Panc1 (cell line): ENCODE measurements around the gene MRPL55. TPM values are rescaled to one million over a fixed set of nuclear protein-coding genes. Genes with fewer than 3 reads are reported as not detected.

Source experiments
- ATAC-seq: fragments of 200-7000 bp; cut with Tn5 transposase; 2 replicates; pipeline ENCODE4 v1.9.1; 2020; ENCODE audit warnings: mild to moderate bottlenecking, moderate library complexity
- BruUV-seq: library from RNA; stranded (reverse); fragments of 400-500 nt; replicated peaks from 2 replicates; lab custom pipeline; 2021; lab: Mats Ljungman, UMichigan
- CTCF ChIA-PET: fragments of 300-600 bp; sonication (Branson Sonifier 250); formaldehyde crosslinking; loops from one replicate; lab custom pipeline; 2022; ENCODE audit warnings: antibody characterized with exemption; lab: Charles Lee
- POLR2A ChIA-PET: fragments of 300-600 bp; sonication (Branson Sonifier 250); formaldehyde crosslinking; loops from one replicate; lab custom pipeline; 2022; ENCODE audit warnings: antibody characterized with exemption; lab: Charles Lee
- DNase-seq: peaks from one replicate; pipeline ENCODE4 v3.0.0-alpha.2; 2010; ENCODE audit warnings: low read depth, low spot score
- H3K27ac ChIP-seq: 2 replicates; pipeline ENCODE4 v1.5.1; 2011; ENCODE audit warnings: mild to moderate bottlenecking, low read length, inconsistent platforms
- H3K27me3 ChIP-seq: fragments of 200-500 bp; sonication (Bioruptor generic); 2 replicates; pipeline ENCODE4 v1.6.0; 2014; ENCODE audit warnings: low read length, inconsistent platforms; ENCODE audit not compliant: control insufficient read depth, insufficient read depth
- H3K36me3 ChIP-seq: fragments of 200-500 bp; sonication (Bioruptor generic); 2 replicates; pipeline ENCODE4 v1.5.1; 2014; ENCODE audit warnings: inconsistent platforms, mild to moderate bottlenecking, low read length, moderate library complexity; ENCODE audit not compliant: control insufficient read depth, insufficient read depth
- H3K4me1 ChIP-seq: 2 replicates; pipeline ENCODE4 v1.5.1; 2011; ENCODE audit warnings: inconsistent platforms, mild to moderate bottlenecking, low read length, moderate library complexity; ENCODE audit not compliant: control insufficient read depth, insufficient read depth
- H3K4me3 ChIP-seq, 2 experiments: 2 replicates each; pipeline ENCODE4 v1.5.1; 2011 to 2012; ENCODE audit warnings: low read depth in 2 of 2, low read length in 2 of 2, mild to moderate bottlenecking in 2 of 2, inconsistent platforms in 1 of 2, moderate library complexity in 1 of 2
- H3K9me3 ChIP-seq: fragments of 200-500 bp; sonication (Bioruptor generic); 2 replicates; pipeline ENCODE4 v1.5.1; 2014; ENCODE audit warnings: low read depth, mild to moderate bottlenecking, inconsistent platforms, low read length, moderate library complexity; ENCODE audit not compliant: control insufficient read depth, insufficient read depth
- CTCF ChIP-seq: fragments of 450-650 bp; IDR thresholded peaks from 2 replicates; pipeline ENCODE4 v1.5.1; 2017; ENCODE audit warnings: mild to moderate bottlenecking
- POLR2AphosphoS5 ChIP-seq: IDR thresholded peaks from 2 replicates; pipeline ENCODE4 v1.6.1; 2012; ENCODE audit warnings: mild to moderate bottlenecking, low read depth, low read length, moderate library complexity
- REST ChIP-seq, 2 experiments: IDR thresholded peaks; 2 replicates each; pipeline ENCODE4 v1.6.1; 2011 to 2012; ENCODE audit warnings: low read depth in 2 of 2, control low read depth in 1 of 2, low read length in 1 of 2, mild to moderate bottlenecking in 1 of 2, moderate library complexity in 1 of 2; ENCODE audit not compliant: insufficient read depth in 1 of 2
- SIN3A ChIP-seq: IDR thresholded peaks from 2 replicates; pipeline ENCODE4 v1.6.1; 2012; ENCODE audit warnings: low read depth, mild to moderate bottlenecking, low read length, moderate library complexity, borderline replicate concordance; ENCODE audit not compliant: insufficient read depth
- TCF7L2 ChIP-seq: IDR thresholded peaks from 2 replicates; pipeline ENCODE4 v1.6.1; 2011; ENCODE audit warnings: mild to moderate bottlenecking, low read depth, low read length, inconsistent platforms
- in situ Hi-C: cut with HindIII; loops from 2 replicates; pipeline ENCODE4 v1.10.0; 2016; ENCODE audit warnings: low sequenced_read_pairs, low pct_unique_long_range_greater_than_20kb
- intact Hi-C: fragments of 100-400 bp; cut with micrococcal nuclease; formaldehyde crosslinking; loops from one replicate; pipeline ENCODE4 v1.10.0; 2022; ENCODE audit not compliant: unreplicated experiment
- total RNA-seq: library from RNA; stranded (reverse); gene quantifications from one replicate; pipeline ENCODE4 v1.2.1, GENCODE V29; 2021; ENCODE audit not compliant: unreplicated experiment

Gene MRPL55
- total RNA-seq, 1 experiment from 2014 or later, result 53.0 TPM

- no peak for DNase-seq
- Histone ChIP-seq H3K27me3 (no peaks in the 10 kb centered on the region), H3K4me3 (no peak overlapping the region), H3K27ac (no peak overlapping the region), H3K4me1 (peaks cover under 1% of the 10 kb centered on the region), H3K36me3 (no peaks in the 10 kb centered on the region), H3K9me3 (no peaks in the 10 kb centered on the region)
- no peak for ATAC-seq
- ChIA-PET POLR2A (interaction anchor here (0.5 kb wide), 1 partner anchor 99 kb away, joined by 4 read pairs; no protein-coding TSS in a partner anchor), CTCF (no interaction called here)
- intact Hi-C loops, result no loop called here
- in situ Hi-C loops, result no loop called here
- no TSS peak for BruUV-seq
- TF ChIP-seq REST (IDR thresholded peaks at IDR 0.05; ENCODE audit: insufficient read depth in 1 of 2, low read depth in 2 of 2, low read length in 1 of 2) (no peak), SIN3A (no peak), CTCF (no peak), TCF7L2 (no peak)
Observed at GRCh38 chr1:228155596-228156514, 46.8 kb upstream of the MRPL55 start.

GRCh38 chr1:228154670-228155571, 45.8 kb upstream of the MRPL55 start:
- intact Hi-C loops, result no loop called here
- POLR2A ChIA-PET, result interaction anchor here (0.5 kb wide), 1 partner anchor 1347 kb away, joined by 7 read pairs; no protein-coding TSS in a partner anchor
- no peak overlapping the region for H3K27ac ChIP-seq

More at GRCh38 chr1:228154670-228155571, 45.8 kb upstream of the MRPL55 start:
- no peak for DNase-seq
- CTCF ChIA-PET, result no interaction called here
- no peak overlapping the region for H3K4me3 ChIP-seq
- TF ChIP-seq POLR2AphosphoS5 (no peak), SIN3A (no peak), TCF7L2 (no peak), CTCF (no peak), REST (IDR thresholded peaks at IDR 0.05; ENCODE audit: insufficient read depth in 1 of 2, low read depth in 2 of 2, low read length in 1 of 2) (no peak)
- H3K4me1 ChIP-seq, result peaks cover 10% of the 10 kb centered on the region
- no peaks in the 10 kb centered on the region for H3K9me3 ChIP-seq
- no peaks in the 10 kb centered on the region for H3K36me3 ChIP-seq
- in situ Hi-C loops, result no loop called here
- no peak for ATAC-seq
- no peaks in the 10 kb centered on the region for H3K27me3 ChIP-seq
- BruUV-seq, result no TSS peak
